GM12872 (cell line): ENCODE data around the gene PRKACG.

ENCODE experiments used
- TF ChIP-seq, protein P1 (sequence below): IDR thresholded peaks from 3 replicates; pipeline ENCODE4 v1.5.1; 2011; ENCODE audit warnings: low read depth, mild to moderate bottlenecking, low read length, moderate library complexity; ENCODE audit not compliant: insufficient read depth

PRKACG gene

DNA sequence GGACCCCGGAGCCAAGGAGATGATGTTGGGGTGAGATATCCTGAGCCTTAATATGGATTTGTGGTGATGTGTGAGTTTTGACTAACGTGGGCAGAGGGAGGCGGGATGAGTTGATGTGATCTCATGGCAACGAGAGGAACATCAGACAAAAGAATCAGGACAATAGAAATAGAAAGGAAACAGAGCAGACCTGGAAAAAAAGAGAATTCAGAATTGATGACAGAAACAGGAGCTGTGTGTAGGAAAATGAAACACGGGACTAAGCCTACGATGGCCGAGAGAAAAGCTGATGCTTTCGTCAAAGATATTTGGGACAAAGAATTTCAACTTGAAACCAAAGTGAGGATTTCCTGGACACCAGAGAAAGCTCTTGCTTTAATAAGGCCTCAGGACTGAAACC lies 10.9 kb downstream of the PRKACG start:
- TF ChIP-seq, protein P1, sequence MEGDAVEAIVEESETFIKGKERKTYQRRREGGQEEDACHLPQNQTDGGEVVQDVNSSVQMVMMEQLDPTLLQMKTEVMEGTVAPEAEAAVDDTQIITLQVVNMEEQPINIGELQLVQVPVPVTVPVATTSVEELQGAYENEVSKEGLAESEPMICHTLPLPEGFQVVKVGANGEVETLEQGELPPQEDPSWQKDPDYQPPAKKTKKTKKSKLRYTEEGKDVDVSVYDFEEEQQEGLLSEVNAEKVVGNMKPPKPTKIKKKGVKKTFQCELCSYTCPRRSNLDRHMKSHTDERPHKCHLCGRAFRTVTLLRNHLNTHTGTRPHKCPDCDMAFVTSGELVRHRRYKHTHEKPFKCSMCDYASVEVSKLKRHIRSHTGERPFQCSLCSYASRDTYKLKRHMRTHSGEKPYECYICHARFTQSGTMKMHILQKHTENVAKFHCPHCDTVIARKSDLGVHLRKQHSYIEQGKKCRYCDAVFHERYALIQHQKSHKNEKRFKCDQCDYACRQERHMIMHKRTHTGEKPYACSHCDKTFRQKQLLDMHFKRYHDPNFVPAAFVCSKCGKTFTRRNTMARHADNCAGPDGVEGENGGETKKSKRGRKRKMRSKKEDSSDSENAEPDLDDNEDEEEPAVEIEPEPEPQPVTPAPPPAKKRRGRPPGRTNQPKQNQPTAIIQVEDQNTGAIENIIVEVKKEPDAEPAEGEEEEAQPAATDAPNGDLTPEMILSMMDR = no peak

DNA sequence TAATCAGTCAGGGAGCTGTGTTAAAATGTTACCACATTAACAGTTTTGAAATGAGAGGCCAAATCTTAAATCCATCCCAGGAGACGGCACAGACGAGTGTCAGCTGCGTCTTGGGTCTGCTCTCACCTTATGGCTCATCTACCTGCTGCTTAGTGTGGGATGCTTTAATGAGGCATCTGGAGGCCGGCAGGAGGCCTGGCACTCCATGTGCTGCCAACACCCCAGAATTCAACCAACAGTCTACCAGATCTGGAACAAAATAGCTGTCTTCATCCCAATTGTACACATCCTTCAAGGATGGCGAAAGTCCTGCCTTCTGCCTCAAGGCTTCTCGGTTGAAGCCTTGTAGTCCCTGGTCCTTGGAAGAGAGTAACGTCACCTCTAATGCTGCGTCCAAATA lies 12.0 kb downstream of the PRKACG start:
- TF ChIP-seq, protein P1 = no peak

DNA sequence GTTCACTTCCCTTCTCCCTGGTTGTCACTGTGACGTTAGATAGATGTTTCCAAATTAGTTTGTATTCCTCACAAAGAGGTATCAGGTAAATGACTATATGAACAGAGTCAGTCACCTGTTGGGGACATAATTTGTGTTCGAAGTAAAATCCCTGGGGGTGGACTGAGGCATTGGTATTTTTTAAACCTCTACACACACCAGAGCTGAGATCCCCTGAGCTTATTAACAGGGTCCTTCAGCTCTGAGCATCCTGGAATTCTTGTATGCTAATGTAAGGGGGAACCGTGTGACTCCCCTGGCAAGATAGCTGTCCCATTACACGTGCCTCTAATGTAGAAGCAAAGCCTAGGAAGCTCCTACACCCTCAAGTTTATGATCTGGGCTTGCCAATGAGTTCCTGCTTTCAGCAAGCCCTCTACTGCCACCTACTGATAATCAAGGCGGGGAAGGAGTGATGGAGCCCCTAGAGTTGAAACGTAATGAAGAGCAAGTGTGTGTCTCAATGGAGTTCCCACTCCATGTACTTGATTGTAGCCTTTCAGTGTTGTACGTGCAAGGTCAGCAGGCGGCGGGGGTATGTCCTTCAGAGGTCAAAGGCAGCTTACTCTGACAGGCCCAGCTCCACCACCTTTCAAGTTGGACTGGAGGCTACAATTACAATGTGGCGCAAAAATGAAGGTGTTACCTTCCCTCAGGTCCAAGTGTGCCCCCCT lies 14.4 kb downstream of the PRKACG start:
- TF ChIP-seq, protein P1 = peak; percentile 89

GRCh38 chr9:68998812-68999211 lies 15.1 kb downstream of the PRKACG start:
- TF ChIP-seq, protein P1 = peak; percentile 17; the same call in 1 of the 3 replicates

DNA sequence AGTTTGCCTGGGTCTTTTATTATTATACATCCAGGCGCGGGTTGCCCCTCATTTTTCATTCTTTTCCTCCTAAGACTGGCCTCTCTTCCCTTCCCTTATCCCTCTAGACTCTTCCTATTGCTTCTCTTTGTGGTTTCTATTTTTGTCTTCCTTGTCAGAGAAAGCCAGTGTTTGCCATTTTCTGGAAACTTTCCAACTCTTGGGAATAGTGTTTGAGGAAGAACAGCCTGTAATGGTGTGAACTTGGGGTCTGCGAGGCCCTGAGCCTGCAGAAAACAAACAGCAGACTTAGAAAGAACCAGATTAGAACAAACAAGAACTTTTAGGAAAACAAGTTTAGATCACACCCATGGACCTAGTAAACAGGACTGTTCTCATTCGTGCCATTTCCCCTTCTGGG lies 15.5 kb downstream of the PRKACG start:
- TF ChIP-seq, protein P1 = no peak

- TF ChIP-seq, protein P1 = no peak
Measured at GRCh38 chr9:68997666-68998065, 16.2 kb downstream of the PRKACG start.

DNA sequence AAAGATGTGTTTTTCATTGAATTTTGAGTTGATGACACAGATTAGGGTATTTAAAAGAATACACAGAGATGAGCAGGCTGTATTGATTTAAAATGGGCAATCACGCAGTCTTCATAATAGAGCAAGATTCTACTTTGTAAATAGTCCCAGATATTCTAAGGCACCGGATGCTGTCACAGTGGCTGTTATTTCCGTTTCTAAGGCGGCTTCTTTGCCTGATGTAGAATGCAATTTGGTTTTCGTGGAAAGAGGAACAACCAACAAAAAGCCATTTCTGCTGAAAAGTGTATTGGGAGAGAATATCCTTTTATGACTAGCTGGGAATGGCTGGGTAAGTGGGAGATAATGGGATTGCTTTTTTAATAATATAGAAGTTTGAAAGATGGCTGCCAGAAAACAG lies 17.5 kb downstream of the PRKACG start:
- TF ChIP-seq, protein P1 = no peak
